Activated CD4-positive, alpha-beta T cell treated with anti-CD3 and anti-CD28 coated beads, Interleukin-2, amount 50 U/mL, for 16 hours (primary cell): Measurements from ENCODE around the gene CYSLTR1.
"Not testable (repeated sequence)": the region's sequence is repeated elsewhere in the genome, so short reads cannot be mapped to it uniquely, and the experiment has no call there.

Experiments used
- DNase-seq: peaks from one replicate; pipeline ENCODE4 v3.0.0-alpha.2; 2020

CYSLTR1 gene

DNA sequence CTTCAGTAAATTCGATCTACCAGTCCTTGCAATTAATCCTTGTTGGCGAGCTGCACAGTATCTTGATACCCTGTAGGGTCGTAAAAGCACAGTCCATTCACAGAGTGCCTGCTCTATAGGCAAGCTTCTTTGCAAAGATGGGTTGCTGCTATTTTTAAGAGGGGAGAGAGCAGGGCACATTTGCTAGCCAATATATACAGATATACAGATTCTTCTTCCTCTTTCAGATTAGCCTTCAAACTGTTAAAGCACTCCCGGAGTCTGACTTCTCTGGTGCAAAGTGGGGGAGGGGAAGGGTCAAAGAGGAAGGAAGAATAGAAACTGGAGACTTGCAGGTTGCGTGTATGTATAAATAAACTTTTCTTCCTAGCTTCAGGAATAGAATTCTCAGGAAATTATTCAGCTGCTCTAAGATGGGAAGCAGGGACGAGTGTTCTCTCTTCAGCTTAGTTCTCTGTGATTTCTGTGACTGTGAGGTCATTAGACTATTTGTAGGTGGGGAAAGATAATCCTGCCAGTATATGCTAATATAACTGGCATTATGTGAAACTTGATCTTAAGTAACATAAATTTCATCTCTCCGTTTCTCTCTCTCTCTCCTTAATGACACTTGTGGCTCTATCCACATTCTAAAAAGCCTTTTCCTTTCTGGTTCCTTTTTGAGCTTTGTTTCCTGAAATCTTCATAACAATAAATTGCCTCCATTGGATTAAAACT lies at the start of gene CYSLTR1:
CYSLTR1 (minus strand) TSS at position 242 of the 717 bp plus-strand sequence. CDS start 53,865 bp downstream, outside the sequence.
- DNase-seq: no peak

DNA sequence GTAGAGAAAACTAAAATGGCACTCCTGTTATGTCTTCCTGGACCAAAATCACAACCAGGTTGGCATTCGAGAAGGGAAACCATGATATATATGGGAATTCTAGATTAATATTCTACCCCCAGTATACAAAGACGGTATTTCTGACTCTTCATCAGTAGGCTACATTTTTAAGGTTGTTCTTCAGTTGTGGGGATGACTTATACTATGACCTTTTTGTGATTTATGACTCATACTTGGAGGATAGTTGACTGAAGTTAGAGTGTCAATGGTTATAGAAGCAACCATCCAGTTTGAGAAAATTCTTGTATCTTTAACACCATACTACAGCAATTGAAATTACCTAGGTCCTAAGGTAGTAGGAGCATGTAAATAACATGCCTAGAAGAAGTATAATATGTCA lies 49.8 kb upstream of the CYSLTR1 start:
- peak; percentile 8 for DNase-seq

DNA sequence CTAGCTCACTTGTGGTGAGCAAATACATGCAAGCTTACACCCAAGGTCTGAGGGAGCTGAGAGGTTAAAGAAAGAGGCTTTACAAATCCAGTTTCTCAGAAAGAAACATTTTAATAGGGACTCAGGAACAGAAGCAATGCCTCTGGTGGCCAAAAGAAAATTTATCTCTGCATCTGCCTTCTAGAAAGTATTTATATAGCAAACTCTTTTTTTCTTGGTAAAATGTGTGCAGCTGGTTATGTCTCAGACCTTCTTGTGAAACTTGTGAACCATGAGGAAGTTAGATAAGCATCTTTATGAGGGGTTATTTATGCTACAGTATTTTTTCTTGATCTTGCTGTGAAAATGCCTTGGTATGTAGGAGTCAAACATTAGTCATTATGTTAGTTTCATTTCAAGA lies 48.5 kb upstream of the CYSLTR1 start:
- DNase-seq: peak; percentile 57

- DNase-seq: no peak
These were observed 39.2 kb upstream of the CYSLTR1 start for GRCh38 chrX:78366576-78366975.

DNA sequence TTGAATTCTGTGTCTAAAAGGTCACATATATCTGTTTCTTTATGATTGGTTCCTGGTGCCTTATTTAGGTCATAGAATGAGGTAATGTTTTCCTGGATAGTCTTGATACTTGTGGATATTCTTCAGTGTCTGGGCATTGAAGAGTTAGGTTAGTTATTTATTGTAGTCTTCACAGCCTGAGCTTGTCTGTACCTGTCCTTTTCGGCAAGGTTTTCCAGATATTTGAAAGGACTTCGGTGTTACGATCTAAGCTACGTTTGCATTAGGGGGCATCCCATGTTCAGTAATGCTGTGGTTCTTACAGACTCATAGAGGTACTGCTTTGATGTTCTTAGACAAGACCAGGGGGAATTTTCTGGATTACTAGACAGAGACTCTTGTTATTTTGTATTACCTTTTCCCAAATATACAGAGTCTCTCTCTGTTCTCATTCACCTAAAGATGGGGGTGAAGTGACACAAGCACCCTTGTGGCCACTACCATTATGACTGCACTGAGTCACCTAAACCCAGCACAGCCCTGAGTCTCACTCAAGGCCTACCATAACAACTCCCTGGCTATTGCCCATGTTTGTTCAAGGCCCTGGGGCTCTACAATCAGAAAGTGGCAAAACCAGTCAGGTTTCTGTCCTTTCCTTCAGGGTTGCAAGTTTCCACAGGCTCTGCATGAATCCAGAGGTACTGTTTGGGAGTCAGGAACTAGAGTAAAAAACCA lies 30.1 kb upstream of the CYSLTR1 start:
- no peak for DNase-seq

DNA sequence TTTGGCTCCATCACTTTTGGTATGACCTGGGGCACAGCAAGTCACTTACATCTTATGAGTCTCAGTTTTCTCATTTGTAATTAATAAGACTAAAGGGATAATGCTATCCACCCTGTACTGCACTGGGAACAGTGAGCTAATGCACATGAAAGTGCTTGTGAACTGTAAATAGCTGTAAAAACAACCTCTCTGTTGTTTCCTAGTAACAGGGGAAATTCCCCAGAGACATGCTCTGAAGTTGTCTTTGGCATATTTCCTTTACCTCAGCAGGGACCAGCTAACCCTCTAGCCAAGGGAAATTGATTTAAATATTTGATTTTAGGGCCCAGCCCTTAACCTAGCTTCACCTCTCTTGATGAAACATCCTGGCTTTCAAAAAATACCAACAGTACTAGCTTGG lies 6.1 kb upstream of the CYSLTR1 start:
- DNase-seq: no peak

DNA sequence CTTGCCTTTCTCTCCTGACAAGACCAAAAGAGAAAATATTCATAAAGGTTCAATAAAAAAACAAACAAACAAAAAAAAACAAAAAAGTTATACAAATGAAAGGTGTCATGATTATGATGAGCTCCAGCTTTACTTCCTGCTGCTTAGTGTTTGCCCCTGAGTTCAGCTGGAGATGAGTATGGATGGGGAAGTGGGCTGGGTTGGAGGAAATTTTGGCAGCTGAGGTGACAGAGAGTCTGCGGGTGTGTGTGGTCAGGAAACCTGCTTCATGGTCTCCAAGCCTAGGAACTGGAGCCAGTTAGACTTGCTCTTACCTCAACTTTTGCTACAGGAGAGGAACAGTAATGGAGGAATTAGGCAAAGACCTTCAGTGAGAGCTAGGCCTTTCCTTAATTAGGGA lies 4.3 kb upstream of the CYSLTR1 start:
- DNase-seq: no peak

DNA sequence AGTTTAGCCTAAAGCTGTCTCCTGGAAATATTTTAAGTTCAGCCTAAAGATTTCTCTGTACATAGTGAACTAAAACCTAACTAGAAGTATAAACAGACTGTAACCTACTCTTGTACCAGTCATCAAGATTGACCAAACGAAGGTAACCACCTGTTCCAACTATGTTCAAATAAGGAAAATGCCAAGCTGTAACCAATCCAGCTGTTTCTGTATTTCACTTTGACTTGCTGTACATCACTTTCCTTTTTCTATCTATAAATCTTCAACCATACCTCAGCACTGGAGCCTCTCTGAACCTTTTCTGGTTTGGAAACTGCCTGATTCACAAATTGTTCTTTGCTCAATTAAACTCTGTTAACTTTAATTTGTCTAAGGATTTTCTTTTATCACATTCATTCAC lies 3.1 kb upstream of the CYSLTR1 start:
- peak; percentile 36 for DNase-seq

DNA sequence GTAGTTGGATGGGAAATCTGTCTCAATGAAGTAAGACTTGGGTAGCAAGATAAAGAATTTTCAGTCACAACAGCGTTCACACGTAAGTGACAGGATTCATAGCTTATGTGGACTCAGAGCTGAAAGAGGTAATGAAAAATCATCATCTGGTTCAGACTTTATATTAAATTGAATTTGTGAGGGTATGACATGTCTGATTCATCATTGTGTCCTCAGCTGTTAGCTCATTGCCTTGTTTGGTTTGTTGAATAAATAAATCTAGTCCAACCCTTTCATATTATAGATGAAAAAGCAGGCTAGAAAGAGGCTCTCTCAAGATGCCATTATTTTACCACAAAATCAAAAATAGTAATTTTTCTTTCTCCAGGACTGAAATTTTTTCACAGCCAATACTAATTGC lies 2.7 kb upstream of the CYSLTR1 start:
- no peak for DNase-seq

GRCh38 chrX:78329486-78329885 lies 2.1 kb upstream of the CYSLTR1 start:
- DNase-seq: no peak

DNA sequence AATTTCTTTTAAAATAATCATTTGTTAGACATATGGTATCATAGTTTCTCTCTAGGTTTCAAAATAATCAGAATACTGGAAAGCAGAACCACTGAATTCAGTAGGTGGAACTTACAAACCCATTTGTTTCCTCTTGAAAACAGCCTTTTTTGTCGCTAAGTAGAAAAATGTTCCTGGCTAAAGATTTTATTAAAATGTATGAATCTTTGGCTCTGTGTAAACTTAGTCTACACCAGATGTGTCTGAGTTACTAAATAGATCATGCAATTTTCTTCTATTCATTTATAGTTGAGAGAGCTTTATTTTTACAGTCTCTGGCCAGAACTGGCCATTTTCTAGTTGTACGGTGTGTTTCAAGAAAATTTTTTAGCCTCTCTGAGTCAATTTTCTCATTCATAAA lies 1.0 kb downstream of the CYSLTR1 start:
- DNase-seq: no peak

DNA sequence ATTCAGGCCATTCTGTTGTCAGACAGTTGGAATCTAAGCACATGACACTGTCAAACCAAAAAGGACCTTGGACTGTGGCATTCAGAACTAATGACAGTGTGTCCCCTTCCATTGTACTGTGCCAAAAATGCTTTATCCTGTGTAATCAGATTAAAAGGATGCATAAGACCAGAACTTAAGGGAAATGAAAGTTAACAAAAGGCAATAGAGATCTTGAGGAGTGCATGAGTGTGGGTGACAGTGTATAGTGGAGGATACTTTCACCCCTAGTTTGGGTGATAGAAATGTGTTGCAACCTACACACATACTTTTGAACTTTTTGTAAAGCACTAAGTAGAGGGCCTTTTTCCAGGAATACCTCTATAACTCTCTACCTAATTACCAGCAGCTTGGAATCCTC lies 4.5 kb downstream of the CYSLTR1 start:
- DNase-seq: no peak

DNA sequence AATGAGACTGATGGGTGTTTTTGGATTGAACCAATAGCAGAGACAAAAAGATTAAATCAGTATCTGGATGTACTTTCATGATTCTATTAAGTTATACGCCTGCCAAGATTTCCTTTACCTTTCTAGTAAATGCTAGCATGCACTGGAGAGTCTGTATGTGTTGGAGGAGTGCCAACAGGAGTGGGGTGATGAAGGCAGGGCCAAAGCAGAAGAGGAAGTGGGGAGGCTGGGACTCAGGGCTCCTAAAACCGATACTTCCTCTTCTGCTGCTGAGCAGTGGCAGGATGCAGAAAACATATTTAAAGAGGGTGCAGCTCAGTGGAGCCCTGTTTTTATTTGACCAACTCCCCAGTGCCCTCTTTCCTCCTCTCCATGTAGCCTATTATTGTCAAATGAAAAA lies 5.6 kb downstream of the CYSLTR1 start:
- peak; percentile 40 for DNase-seq

- DNase-seq: no peak
These were observed 11.1 kb downstream of the CYSLTR1 start for GRCh38 chrX:78316265-78316664.

DNA sequence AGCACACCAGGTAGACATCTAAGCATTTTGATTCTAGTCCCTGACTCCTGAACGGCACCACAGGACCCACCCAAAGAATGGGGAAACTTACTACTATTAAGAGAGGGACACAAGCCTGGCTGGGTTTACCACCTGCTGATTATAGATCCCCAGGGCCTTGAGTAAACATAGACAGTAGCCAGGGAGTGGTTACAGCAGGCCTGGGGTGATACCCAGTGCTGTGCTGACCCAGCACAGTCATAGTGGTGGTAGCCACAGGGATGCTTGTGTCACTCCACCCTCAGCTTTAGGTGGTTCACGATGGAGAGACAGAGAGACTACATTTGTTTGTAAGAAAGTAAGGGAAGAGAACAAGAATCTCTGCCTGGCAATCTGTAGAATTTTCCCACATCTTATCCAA lies 11.7 kb downstream of the CYSLTR1 start:
- no peak for DNase-seq

DNA sequence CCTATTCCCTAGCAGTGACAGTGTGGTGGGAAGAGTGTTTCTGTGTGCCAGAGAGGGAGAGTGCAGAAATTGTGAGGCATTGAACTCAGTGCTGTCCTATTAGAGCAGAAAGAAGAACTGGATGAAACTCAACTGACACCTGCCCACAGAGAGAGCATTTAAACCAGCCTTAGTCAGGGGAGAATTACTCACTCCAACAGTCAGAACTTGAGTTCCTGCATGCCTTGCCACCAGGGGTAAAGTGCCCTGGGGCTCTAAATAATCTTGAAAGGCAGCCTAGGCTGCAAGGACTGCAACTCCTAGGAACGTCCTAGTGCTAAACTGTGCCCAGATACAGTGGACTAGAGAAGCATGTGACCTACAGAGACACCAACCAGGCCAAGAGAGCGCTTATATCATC lies 12.8 kb downstream of the CYSLTR1 start:
- DNase-seq: peak; percentile 13

DNA sequence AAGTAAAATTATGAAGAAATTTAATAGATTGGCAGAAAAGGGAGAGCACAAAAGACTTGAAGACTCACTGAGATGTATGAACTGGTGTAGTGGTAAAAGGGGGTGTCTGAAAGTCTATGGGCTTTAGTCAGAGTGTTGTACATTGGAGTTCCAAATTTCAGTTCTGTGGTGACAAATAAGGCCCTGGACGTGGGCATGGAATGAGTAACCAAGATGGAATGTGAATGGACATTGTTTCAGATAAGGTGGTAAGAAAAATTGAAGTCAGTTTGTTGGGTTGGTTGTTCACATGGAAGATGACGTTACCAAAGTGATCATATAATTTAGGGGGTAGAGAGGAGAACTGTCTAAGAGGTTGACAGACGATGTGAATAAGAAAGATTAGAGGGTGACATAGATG lies 13.9 kb downstream of the CYSLTR1 start:
- DNase-seq: no peak

GRCh38 chrX:78307665-78308064 lies 19.7 kb downstream of the CYSLTR1 start:
- DNase-seq: no peak

DNA sequence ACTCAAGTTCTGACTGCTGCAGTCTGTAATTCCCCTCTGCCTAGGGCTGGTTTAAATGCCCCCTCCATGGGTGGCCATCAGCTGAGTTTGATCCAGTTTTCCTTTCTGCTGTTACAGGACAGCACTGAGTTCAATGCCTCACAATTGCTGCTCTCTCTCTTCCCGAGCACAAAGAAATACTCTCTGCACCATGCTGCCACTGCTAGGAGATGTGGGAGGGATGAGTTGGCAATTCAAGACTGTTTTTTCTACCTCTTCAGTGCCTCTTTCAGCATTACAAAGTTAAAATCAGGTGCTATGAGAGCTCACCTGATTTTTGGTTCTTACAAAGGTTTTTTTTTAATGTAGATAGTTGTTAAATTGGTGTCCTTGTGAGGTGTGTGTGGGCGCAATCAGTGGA lies 24.3 kb downstream of the CYSLTR1 start:
- DNase-seq: no peak

GRCh38 chrX:78300933-78301332 lies 26.5 kb downstream of the CYSLTR1 start:
- DNase-seq: not testable (repeated sequence)

- DNase-seq: no peak
These were observed 43.9 kb downstream of the CYSLTR1 start for GRCh38 chrX:78283511-78283910.

DNA sequence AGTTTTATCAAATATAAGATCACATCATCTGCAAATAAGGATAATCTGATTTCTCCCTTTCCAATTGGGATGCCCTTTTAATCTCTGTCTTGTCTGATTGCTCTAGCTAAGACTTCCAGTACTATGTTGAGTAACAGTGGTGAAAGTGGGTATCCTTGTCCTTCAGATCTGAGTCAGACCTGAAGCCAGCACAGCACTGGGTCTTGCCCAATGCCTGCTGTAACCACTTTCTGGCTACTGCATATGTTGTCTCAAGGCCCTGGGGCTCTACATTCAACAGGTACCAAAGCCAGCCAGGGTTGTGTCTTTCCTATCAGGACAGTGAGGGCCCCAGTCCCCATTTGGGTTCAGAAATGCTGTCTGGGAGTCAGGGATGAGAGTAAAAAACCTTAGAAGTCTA lies 90.3 kb downstream of the CYSLTR1 start:
- peak; percentile 10 for DNase-seq

GRCh38 chrX:78226047-78226446 lies 101.4 kb downstream of the CYSLTR1 start:
- DNase-seq: not testable (repeated sequence)
